Memory B cell (primary cell): ENCODE results near the gene SEC22C.
"Not testable (repeated sequence)": the region's sequence is repeated elsewhere in the genome, so short reads cannot be mapped to it uniquely, and the experiment has no call there.

Source experiments
- ATAC-seq: fragments of 150-1000 bp; cut with Tn5 transposase; 2 replicates; pipeline ENCODE4 v1.10.0; 2021; ENCODE audit warnings: low read depth, mild to moderate bottlenecking, moderate library complexity
- DNase-seq, 2 donors: peaks; one replicate each; pipeline ENCODE4 v3.0.0; 2022; ENCODE audit warnings: low spot score in 2 of 2
- H3K27ac Mint-ChIP-seq: one replicate; pipeline ENCODE4 v1.8.0; 2022; ENCODE audit warnings: mild to moderate bottlenecking, moderate library complexity, mixed read lengths
- H3K27me3 Mint-ChIP-seq: one replicate; pipeline ENCODE4 v1.8.0; 2022; ENCODE audit warnings: mixed read lengths
- H3K36me3 Mint-ChIP-seq: one replicate; pipeline ENCODE4 v1.8.0; 2022; ENCODE audit warnings: mild to moderate bottlenecking, mixed read lengths
- H3K4me1 Mint-ChIP-seq: one replicate; pipeline ENCODE4 v1.8.0; 2022; ENCODE audit warnings: mixed read lengths
- H3K4me3 Mint-ChIP-seq: one replicate; pipeline ENCODE4 v1.8.0; 2022; ENCODE audit warnings: mild to moderate bottlenecking, moderate library complexity, mixed read lengths
- H3K9me3 Mint-ChIP-seq: one replicate; pipeline ENCODE4 v1.8.0; 2022; ENCODE audit warnings: mixed read lengths

Gene SEC22C

DNA sequence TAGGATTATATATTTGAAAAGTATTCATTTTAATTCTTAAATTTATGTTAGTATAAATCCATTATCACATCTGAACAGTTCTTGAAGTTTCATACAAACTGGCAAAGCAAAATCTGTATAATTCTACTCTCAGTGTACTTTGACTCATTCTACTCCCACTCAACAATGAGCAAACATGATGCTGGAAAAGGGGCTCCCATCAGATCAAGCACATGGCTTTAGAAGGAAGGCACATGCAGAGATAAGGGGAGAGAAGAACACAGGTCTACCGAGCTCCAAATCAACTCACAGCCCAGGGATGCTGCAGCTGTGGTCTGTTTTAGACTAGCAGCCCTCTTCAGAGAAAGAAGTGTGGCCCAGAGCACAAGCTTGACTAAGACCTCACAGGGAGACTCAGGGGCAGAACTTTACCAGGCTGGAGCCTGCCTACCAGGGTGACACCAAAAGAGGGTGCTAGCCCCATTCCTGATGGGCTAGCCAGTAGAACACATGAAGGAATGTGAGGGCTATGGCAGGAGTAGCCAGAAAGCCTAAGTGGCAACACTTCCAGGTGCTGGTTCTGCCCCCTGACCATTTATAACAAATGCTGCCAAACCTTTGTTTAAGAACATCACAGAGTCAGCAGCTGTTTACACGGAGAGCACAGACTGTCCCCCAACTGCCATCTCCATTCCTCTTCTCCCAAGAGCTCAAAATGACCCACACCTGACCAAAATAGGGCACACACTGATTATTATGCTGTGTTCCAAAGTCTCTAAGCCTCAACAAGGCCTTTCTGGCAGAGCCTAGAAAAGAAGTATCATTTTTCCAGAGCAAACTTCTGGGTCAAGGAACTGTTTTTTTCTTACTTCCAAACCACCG, 19.5 kb downstream of the SEC22C start:
- peaks cover 40% of the 10 kb centered on the region for H3K36me3 Mint-ChIP-seq
- H3K27ac Mint-ChIP-seq: no peak overlapping the region
- no peak overlapping the region for H3K4me3 Mint-ChIP-seq
- no peaks in the 10 kb centered on the region for H3K4me1 Mint-ChIP-seq
- no peaks in the 10 kb centered on the region for H3K27me3 Mint-ChIP-seq
- no peak for ATAC-seq
- DNase-seq: no peak
- H3K9me3 Mint-ChIP-seq: no peaks in the 10 kb centered on the region

DNA sequence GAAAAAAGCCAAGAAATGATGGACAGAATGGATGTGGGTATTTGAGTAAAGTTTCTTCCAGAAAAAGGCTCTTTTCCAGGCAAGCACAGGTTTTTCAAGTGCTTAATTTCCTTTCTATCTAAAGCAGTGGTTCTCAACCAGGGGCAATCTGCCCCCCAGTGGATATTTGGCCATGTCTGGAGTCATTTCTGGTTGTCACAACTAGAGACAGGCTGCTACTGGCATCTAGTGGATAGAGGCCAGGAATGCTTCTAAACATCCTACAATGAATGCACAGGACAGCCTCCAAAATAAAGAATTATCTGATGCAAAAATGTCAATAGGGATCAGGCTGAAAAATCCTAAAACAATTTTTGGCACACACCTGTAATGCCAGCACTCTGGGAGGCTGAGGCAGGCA, 23.9 kb downstream of the SEC22C start:
- no peak overlapping the region for H3K4me3 Mint-ChIP-seq
- H3K27ac Mint-ChIP-seq: no peak overlapping the region
- no peak for DNase-seq

DNA sequence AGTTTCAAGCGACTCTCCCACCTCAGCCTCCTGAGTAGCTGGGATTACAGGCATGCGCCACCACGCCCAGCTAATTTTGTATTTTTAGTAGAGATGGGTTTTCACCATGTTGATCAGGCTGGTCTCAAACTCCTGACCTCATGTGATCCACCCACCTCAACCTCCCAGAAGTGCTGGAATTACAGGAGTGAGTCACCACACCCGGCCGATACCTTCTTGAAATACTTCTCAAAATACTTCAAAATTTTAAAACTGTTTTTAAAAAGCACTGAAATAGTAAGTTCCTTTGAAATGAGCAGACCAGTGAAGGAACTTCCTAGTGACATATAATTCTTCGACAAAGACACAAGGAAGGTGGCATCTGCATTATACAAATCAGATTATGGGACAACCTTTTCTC, 24.9 kb downstream of the SEC22C start:
- not testable (repeated sequence) for ATAC-seq, H3K9me3 Mint-ChIP-seq, H3K4me3 Mint-ChIP-seq, H3K27ac Mint-ChIP-seq, H3K4me1 Mint-ChIP-seq, DNase-seq, H3K27me3 Mint-ChIP-seq
- peaks cover 38% of the 10 kb centered on the region for H3K36me3 Mint-ChIP-seq

More for the DNA sequence above, 23.9 kb downstream of the SEC22C start:
- no peaks in the 10 kb centered on the region for H3K4me1 Mint-ChIP-seq
- no peaks in the 10 kb centered on the region for H3K27me3 Mint-ChIP-seq
- ATAC-seq: no peak
- H3K36me3 Mint-ChIP-seq: peaks cover 39% of the 10 kb centered on the region
- no peaks in the 10 kb centered on the region for H3K9me3 Mint-ChIP-seq

DNA sequence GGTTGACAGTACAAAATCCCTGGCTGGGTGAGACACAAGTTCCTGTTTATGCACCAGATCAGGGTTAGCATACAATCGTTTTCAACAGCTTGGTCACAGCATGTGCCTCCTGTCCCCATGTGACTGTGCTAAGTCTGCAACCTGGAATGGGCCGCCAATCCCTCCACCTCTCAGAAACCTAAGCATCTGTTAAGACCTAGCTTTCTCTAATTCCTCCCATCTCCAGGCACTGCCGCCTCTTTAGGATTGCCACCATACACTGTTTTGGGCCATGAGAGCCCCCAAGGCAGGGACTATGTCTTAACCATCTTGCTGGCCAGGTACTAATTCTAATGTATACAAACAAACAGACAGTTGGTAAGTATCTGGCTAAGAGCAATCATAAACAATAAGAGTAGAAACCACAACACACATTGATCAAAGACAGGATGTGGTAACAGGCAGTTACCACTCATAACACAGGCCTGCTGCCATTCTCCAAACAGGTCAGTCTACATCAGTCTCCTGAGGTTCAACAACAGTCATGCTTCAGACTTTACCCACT, 25.6 kb downstream of the SEC22C start:
- peaks cover 36% of the 10 kb centered on the region for H3K36me3 Mint-ChIP-seq
- H3K27ac Mint-ChIP-seq: peak overlapping the region; percentile 69
- no peak for ATAC-seq

DNA sequence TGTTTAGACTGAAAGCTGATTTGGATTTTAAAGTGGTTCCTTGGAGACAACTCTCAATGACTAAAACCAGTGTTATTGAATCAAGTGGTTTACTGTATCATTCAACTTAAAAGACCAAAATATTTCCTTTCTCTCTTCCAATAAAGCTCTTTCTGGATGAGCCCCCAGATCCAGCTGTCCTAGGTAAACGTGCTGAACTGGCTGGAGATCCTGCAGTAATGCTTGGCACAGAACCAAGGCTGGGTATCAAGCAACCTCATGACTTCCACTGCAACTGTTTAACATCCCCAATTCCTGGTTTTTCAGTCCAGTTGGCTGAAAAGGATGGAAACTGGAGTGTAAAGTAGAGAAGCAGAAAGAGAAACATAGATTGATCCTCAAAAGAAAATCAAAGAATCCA, 28.9 kb downstream of the SEC22C start:
- H3K4me1 Mint-ChIP-seq: no peaks in the 10 kb centered on the region
- DNase-seq: no peak
- H3K4me3 Mint-ChIP-seq: no peak overlapping the region
- H3K36me3 Mint-ChIP-seq: peaks cover 29% of the 10 kb centered on the region
- no peaks in the 10 kb centered on the region for H3K27me3 Mint-ChIP-seq
- ATAC-seq: no peak
- H3K9me3 Mint-ChIP-seq: no peaks in the 10 kb centered on the region
- peak overlapping the region; percentile 5 for H3K27ac Mint-ChIP-seq

More for the DNA sequence above, 25.6 kb downstream of the SEC22C start:
- Mint-ChIP-seq H3K27me3 (no peaks in the 10 kb centered on the region), H3K4me1 (no peaks in the 10 kb centered on the region), H3K4me3 (no peak overlapping the region), H3K9me3 (no peaks in the 10 kb centered on the region)
- no peak for DNase-seq

DNA sequence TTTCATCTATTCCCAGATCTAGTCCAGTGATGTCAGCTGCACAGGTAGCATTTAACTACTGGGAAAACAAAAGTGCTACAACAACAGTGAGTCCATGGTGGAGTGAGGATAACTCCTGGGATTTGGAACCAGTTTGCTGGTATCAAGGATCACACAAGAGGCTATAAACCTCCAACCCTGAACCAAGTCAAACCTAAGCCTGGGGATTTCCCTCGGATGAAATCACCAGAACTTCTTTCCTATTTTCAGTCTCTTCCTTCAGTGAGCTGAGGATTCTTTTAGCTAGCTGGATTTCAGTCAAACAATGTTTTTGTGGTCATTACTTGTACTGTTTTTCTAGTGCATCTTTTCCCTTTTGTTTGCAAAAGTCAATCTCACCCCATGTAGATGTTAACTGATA, 31.5 kb downstream of the SEC22C start:
- H3K9me3 Mint-ChIP-seq: no peaks in the 10 kb centered on the region
- no peaks in the 10 kb centered on the region for H3K4me1 Mint-ChIP-seq
- peaks cover 11% of the 10 kb centered on the region for H3K36me3 Mint-ChIP-seq
- peak overlapping the region; percentile 50 for H3K27ac Mint-ChIP-seq
- H3K27me3 Mint-ChIP-seq: no peaks in the 10 kb centered on the region
- no peak overlapping the region for H3K4me3 Mint-ChIP-seq
- ATAC-seq (no peak), DNase-seq (no peak)

DNA sequence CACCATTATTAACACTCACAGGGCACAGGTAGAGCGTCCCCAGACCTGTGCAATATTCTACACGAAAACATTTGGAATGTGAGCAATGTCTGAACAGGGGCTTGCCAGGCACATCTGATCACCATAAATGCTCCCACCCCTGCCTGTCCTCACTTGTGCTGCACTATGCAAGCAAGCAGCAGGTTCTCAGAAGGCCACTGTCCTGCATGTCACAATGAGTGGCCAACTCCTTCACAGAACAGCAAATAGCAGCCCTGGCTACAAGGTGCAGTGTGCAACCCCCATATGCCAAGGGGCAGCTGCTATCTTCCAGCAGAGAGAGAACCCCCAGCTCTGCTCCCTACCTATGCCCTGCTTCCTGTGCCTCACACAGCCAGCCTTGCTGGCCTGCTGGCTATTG, 32.6 kb downstream of the SEC22C start:
- H3K4me1 Mint-ChIP-seq: no peaks in the 10 kb centered on the region
- no peak overlapping the region for H3K27ac Mint-ChIP-seq
- DNase-seq (no peak), ATAC-seq (no peak)
- H3K9me3 Mint-ChIP-seq: no peaks in the 10 kb centered on the region
- no peak overlapping the region for H3K4me3 Mint-ChIP-seq
- peaks cover 11% of the 10 kb centered on the region for H3K36me3 Mint-ChIP-seq
- H3K27me3 Mint-ChIP-seq: no peaks in the 10 kb centered on the region

DNA sequence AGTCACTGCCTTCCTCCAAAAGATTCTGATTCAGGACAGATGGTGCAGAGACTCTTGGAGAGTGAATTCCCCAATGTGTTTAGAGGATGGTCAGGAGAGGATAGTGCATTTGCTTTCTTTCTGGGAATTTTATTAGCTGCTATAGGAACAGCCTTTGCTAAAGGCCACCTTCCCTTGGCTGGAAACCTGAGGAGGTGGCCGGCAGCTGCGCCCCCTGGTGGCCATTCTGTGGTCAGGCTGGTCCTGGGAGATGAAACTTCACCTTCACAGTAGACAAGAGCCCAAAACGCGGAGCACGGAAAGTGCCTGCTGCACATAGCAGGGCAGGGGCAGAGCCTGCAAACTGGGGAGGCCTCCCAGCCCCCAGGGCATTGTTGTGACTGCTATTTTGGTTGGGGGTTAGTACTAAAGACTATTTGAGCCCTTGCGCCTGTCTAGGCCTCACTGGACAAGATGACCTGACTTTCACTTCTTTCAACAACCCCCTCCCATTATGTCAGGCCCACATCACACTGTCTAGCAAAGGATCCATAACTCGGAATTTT, 34.3 kb downstream of the SEC22C start:
- H3K27ac Mint-ChIP-seq: no peak overlapping the region
- H3K4me3 Mint-ChIP-seq: no peak overlapping the region
- no peaks in the 10 kb centered on the region for H3K4me1 Mint-ChIP-seq
- H3K36me3 Mint-ChIP-seq: peaks cover 2% of the 10 kb centered on the region
- ATAC-seq (peak; percentile 73), DNase-seq (peak; percentile 58 to 65)
- H3K27me3 Mint-ChIP-seq: no peaks in the 10 kb centered on the region
- H3K9me3 Mint-ChIP-seq: no peaks in the 10 kb centered on the region

DNA sequence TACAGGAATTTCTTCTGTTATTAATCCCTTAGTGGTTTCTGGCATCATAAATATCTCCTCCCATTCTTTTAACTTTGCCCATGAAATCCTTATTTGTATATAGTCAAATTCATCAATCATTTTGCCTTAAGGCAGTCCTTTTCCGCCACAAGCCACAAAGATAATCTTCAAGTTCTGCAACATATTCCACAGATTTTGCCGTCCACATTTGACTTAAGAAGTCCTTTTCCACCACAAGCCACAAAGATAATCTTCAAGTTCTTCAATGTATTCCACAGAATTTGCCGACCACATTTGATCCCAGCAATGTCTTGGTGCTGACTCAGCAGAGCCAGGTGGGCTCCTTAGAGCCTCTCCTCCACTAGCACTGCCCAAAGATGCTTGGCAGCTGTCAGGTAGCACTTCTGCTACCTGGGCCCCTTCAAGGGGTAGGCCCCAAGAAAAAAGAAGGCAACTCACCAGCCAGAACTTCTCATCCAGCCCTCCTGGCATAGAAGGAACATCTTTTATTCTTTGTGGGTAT, 35.0 kb downstream of the SEC22C start:
- Mint-ChIP-seq H3K9me3 (no peaks in the 10 kb centered on the region), H3K27me3 (no peaks in the 10 kb centered on the region), H3K36me3 (peaks cover 2% of the 10 kb centered on the region), H3K4me3 (no peak overlapping the region), H3K27ac (no peak overlapping the region), H3K4me1 (no peaks in the 10 kb centered on the region)
- ATAC-seq: no peak
- no peak for DNase-seq

DNA sequence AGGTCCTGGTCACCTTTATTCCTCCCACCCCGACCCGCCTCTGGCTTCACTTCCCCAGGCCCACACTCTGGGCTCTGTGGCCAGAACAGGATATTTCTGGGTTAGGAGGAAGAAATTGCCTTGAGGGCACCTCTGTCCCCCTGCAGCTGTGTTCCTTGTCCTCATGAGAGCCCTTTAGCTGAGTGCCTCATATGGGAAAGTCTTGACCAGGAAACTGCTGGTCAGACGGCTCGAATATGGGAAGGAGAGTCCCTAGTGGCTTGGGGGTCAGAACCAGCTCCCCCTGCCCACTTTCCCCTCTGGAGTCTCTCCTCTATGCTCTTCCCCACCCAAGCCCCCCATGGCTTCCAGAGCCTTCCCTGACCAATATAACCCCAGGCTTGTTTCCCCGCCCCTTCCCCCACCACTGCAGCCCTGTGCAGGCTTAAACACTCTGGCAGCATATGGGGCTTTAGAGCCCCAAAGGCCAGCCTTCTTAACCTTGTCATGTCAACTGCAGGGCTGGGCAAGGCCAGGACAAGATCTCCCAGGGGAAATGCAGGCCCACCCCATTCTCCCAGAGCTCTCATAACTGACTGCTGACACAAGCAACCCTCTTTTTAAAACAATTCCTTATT, 36.4 kb downstream of the SEC22C start:
- Mint-ChIP-seq H3K27me3 (no peaks in the 10 kb centered on the region), H3K9me3 (no peaks in the 10 kb centered on the region), H3K27ac (no peak overlapping the region), H3K4me3 (no peak overlapping the region), H3K4me1 (no peaks in the 10 kb centered on the region), H3K36me3 (peaks cover under 1% of the 10 kb centered on the region)
- no peak for DNase-seq
- ATAC-seq: no peak

DNA sequence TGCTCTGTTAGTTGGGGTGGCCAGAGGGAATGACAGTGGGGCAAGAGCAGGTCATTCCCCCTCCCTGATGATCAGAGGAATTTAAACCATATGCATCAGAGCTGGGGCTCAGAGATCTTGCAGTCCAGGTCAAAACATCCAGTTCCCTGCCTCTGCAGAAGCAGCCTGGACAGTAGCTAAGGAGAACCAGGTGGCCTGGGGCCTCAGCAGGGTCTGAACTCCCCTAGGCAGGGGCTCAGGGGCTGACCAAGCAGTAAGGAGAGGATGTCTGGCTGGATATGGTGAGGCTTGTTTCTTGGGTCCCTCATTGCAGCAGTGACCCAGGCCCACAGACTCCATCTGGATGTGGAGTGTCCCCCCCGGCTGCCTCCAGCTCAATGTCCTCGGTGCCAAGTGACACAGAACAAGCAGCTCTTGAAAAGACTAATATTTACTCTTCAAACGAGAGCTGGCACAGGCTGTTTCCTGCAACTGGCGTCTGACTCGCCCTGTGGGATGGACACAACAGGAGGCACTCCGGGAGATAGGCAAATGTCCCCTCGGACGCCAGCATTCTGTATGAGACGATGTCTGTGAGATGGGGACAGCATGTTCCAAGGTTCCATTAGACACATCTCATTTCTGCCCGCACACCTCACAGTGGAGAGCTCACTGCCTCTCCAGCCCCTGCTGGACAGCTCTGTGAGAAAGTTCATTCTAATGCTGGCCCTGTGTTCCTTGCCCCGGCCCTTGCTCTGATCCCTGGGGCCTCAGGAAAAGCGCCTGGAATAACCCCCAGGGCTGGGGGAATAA, 37.1 kb downstream of the SEC22C start:
- Mint-ChIP-seq H3K4me3 (no peak overlapping the region), H3K36me3 (no peaks in the 10 kb centered on the region), H3K27me3 (peaks cover 2% of the 10 kb centered on the region), H3K27ac (no peak overlapping the region), H3K4me1 (peaks cover 3% of the 10 kb centered on the region), H3K9me3 (no peaks in the 10 kb centered on the region)
- ATAC-seq: no peak
- DNase-seq: no peak

DNA sequence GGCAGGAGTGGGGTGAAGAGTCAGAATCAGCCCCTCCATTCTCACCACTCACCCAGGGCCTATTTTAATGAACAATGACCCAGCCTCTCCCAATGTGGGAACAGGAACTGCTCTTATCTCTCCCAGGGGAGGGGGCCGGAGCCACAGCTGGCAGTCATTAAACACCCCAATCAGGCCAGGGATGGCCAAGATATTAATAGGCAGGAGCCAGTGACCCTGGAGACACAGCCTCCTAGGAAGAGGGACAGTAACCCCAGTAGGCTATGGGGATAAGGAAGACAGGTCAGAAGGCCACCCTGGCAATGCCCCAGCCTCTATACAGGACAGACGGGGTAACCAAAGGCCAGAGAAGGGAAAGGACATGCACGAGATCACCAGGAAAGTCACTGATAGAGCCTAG, 40.7 kb downstream of the SEC22C start:
- no peak overlapping the region for H3K27ac Mint-ChIP-seq
- H3K27me3 Mint-ChIP-seq: peaks cover 2% of the 10 kb centered on the region
- H3K9me3 Mint-ChIP-seq: no peaks in the 10 kb centered on the region
- H3K4me3 Mint-ChIP-seq: no peak overlapping the region
- no peaks in the 10 kb centered on the region for H3K36me3 Mint-ChIP-seq
- peaks cover 5% of the 10 kb centered on the region for H3K4me1 Mint-ChIP-seq
- no peak for ATAC-seq
- no peak for DNase-seq

DNA sequence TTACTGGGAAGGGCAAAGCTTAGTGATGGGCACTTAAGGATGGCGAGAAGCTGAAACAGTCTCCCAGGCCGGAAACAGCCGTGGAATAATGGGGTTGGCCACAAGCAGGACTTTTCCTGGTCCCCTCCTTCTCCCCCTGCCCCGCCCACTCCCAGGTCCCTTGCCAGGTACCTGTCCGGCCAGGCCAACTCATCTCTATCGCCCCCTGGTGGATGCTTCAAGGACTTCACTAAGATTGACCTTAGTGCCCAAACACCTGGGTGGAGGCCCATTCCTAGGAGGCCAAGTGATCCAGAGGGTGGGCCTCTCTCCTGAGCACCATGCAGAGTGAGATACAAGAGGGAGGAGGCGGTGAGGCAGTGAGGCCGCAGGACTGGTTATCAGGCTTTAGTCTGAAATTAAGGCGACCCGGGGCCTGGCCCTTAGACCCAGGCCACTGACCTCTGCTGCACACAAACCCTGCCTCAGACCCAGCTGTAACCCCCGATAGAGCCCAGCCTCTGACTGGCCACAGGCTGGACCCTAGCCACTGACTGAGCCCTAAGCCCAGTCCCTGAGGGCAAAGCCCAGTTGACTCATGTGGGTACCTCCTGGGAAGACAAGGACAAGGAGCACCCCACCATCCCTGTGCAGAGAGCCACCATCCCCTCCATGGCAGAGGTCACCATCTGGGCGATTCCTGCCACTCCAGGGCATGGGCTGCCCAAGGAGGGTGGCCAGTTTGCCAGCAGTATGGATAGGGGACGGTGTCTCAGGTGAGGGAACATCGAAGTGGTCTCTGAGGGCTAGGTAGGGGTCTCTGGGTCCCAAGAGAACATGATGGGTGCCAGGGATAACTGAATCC, 41.7 kb downstream of the SEC22C start:
- Mint-ChIP-seq H3K4me3 (no peak overlapping the region), H3K27ac (no peak overlapping the region), H3K27me3 (peaks cover 2% of the 10 kb centered on the region), H3K36me3 (no peaks in the 10 kb centered on the region), H3K4me1 (peaks cover 5% of the 10 kb centered on the region), H3K9me3 (no peaks in the 10 kb centered on the region)
- DNase-seq: peak; percentile 64 to 69
- peak; percentile 69 for ATAC-seq
